Activated gamma-delta T cell (primary cell): ENCODE measurements around the gene CDC42EP4.
A peak's percentile ranks its signal among the peaks of the same experiment; 100 is the strongest.

Source experiments
- DNase-seq: peaks from one replicate; lab custom pipeline; 2025; lab: John Stamatoyannopoulos, UW
- total RNA-seq, 2 donors: gene quantifications; one replicate each; lab custom pipeline; 2026; lab: John Stamatoyannopoulos, UW

The CDC42EP4 gene
- 0.97 to 1.4 reads per million in 2 donors for total RNA-seq

GRCh38 chr17:73311781-73312641, at the start of gene CDC42EP4:
Gene CDC42EP4 (minus strand): TSS chr17:73312001. CDS start chr17:73286500, 25,501 bp downstream.
- peak; percentile 78 for DNase-seq

- no peak for DNase-seq
Measured at GRCh38 chr17:73360961-73361761, 49.4 kb upstream of the CDC42EP4 start.

- DNase-seq, result no peak
Measured at GRCh38 chr17:73359987-73360410, 48.2 kb upstream of the CDC42EP4 start.

- no peak for DNase-seq
Measured at GRCh38 chr17:73359352-73359751, 47.6 kb upstream of the CDC42EP4 start.

- no peak for DNase-seq
Measured at GRCh38 chr17:73358668-73359067, 46.9 kb upstream of the CDC42EP4 start.

- DNase-seq, result no peak
Measured at GRCh38 chr17:73357981-73358380, 46.2 kb upstream of the CDC42EP4 start.

- no peak for DNase-seq
Measured at GRCh38 chr17:73357318-73357717, 45.5 kb upstream of the CDC42EP4 start.

- DNase-seq, result no peak
Measured at GRCh38 chr17:73356561-73357170, 44.9 kb upstream of the CDC42EP4 start.

- DNase-seq, result no peak
Measured at GRCh38 chr17:73354423-73355284, 42.9 kb upstream of the CDC42EP4 start.

- no peak for DNase-seq
Measured at GRCh38 chr17:73352261-73352660, 40.5 kb upstream of the CDC42EP4 start.

GRCh38 chr17:73351764-73352163, 40.0 kb upstream of the CDC42EP4 start:
- DNase-seq, result no peak

- no peak for DNase-seq
Measured at GRCh38 chr17:73350864-73351263, 39.1 kb upstream of the CDC42EP4 start.

- DNase-seq, result no peak
Measured at GRCh38 chr17:73349647-73350046, 37.8 kb upstream of the CDC42EP4 start.

GRCh38 chr17:73349138-73349537, 37.3 kb upstream of the CDC42EP4 start:
- DNase-seq, result no peak

GRCh38 chr17:73348829-73349095, 37.0 kb upstream of the CDC42EP4 start:
- no peak for DNase-seq

GRCh38 chr17:73348018-73348828, 36.4 kb upstream of the CDC42EP4 start:
- DNase-seq, result no peak

GRCh38 chr17:73347351-73347750, 35.5 kb upstream of the CDC42EP4 start:
- DNase-seq, result no peak

GRCh38 chr17:73346501-73347162, 34.8 kb upstream of the CDC42EP4 start:
- no peak for DNase-seq

- DNase-seq, result no peak
Measured at GRCh38 chr17:73343739-73344454, 32.1 kb upstream of the CDC42EP4 start.
